ENCODE results near the gene MNAT1.

The MNAT1 gene

GRCh38 chr14:60915781-60916180 lies 181.2 kb downstream of the MNAT1 start:
- Histone ChIP-seq H3K27ac (ENCODE audit: poor library complexity, severe bottlenecking) (no peak overlapping the region), H3K4me3 (ENCODE audit: severe bottlenecking) (no peak overlapping the region), H3K36me3 (ENCODE audit: low read depth) (no peaks in the 10 kb centered on the region), H3K4me1 (ENCODE audit: insufficient read depth, poor library complexity, severe bottlenecking) (no peaks in the 10 kb centered on the region), H3K9me3 (ENCODE audit: severe bottlenecking) (no peaks in the 10 kb centered on the region), H3K27me3 (ENCODE audit: insufficient read depth, poor library complexity, severe bottlenecking) (no peaks in the 10 kb centered on the region)
- no peak for DNase-seq (ENCODE audit: low spot score)
- no peak for ATAC-seq (ENCODE audit: low read depth)
- no peak for TF ChIP-seq CTCF (IDR thresholded peaks at IDR 0.05; ENCODE audit: poor library complexity, severe bottlenecking)

GRCh38 chr14:60922050-60922449 lies 187.5 kb downstream of the MNAT1 start:
- ATAC-seq (ENCODE audit: low read depth) (peak; percentile 82), DNase-seq (ENCODE audit: low spot score) (no peak)

GRCh38 chr14:60925286-60925685 lies 190.7 kb downstream of the MNAT1 start:
- Histone ChIP-seq H3K9me3 (ENCODE audit: severe bottlenecking) (no peaks in the 10 kb centered on the region), H3K4me3 (ENCODE audit: severe bottlenecking) (no peak overlapping the region), H3K4me1 (ENCODE audit: insufficient read depth, poor library complexity, severe bottlenecking) (peaks cover 9% of the 10 kb centered on the region), H3K27me3 (ENCODE audit: insufficient read depth, poor library complexity, severe bottlenecking) (no peaks in the 10 kb centered on the region), H3K36me3 (ENCODE audit: low read depth) (no peaks in the 10 kb centered on the region), H3K27ac (ENCODE audit: poor library complexity, severe bottlenecking) (no peak overlapping the region)
- DNase-seq (ENCODE audit: low spot score): no peak
- ATAC-seq (ENCODE audit: low read depth): no peak
- TF ChIP-seq CTCF (IDR thresholded peaks at IDR 0.05; ENCODE audit: poor library complexity, severe bottlenecking): no peak

More at GRCh38 chr14:60922050-60922449, 187.5 kb downstream of the MNAT1 start:
- Histone ChIP-seq H3K27ac (ENCODE audit: poor library complexity, severe bottlenecking) (no peak overlapping the region), H3K4me3 (ENCODE audit: severe bottlenecking) (no peak overlapping the region), H3K9me3 (ENCODE audit: severe bottlenecking) (no peaks in the 10 kb centered on the region), H3K36me3 (ENCODE audit: low read depth) (no peaks in the 10 kb centered on the region), H3K4me1 (ENCODE audit: insufficient read depth, poor library complexity, severe bottlenecking) (peaks cover 9% of the 10 kb centered on the region), H3K27me3 (ENCODE audit: insufficient read depth, poor library complexity, severe bottlenecking) (no peaks in the 10 kb centered on the region)
- TF ChIP-seq CTCF (IDR thresholded peaks at IDR 0.05; ENCODE audit: poor library complexity, severe bottlenecking): no peak

GRCh38 chr14:60926002-60926401 lies 191.4 kb downstream of the MNAT1 start:
- DNase-seq (ENCODE audit: low spot score): no peak
- Histone ChIP-seq H3K9me3 (ENCODE audit: severe bottlenecking) (no peaks in the 10 kb centered on the region), H3K4me1 (ENCODE audit: insufficient read depth, poor library complexity, severe bottlenecking) (peaks cover 9% of the 10 kb centered on the region), H3K36me3 (ENCODE audit: low read depth) (no peaks in the 10 kb centered on the region), H3K27me3 (ENCODE audit: insufficient read depth, poor library complexity, severe bottlenecking) (no peaks in the 10 kb centered on the region), H3K4me3 (ENCODE audit: severe bottlenecking) (no peak overlapping the region), H3K27ac (ENCODE audit: poor library complexity, severe bottlenecking) (no peak overlapping the region)
- ATAC-seq (ENCODE audit: low read depth): no peak
- TF ChIP-seq CTCF (IDR thresholded peaks at IDR 0.05; ENCODE audit: poor library complexity, severe bottlenecking): no peak

- no peak for DNase-seq (ENCODE audit: low spot score)
Measured at GRCh38 chr14:60931218-60931617, 196.7 kb downstream of the MNAT1 start.

More at GRCh38 chr14:60931218-60931617, 196.7 kb downstream of the MNAT1 start:
- H3K4me3 ChIP-seq (ENCODE audit: severe bottlenecking): no peak overlapping the region
- no peak for TF ChIP-seq CTCF (IDR thresholded peaks at IDR 0.05; ENCODE audit: poor library complexity, severe bottlenecking)
- no peaks in the 10 kb centered on the region for H3K4me1 ChIP-seq (ENCODE audit: insufficient read depth, poor library complexity, severe bottlenecking)
- no peaks in the 10 kb centered on the region for H3K36me3 ChIP-seq (ENCODE audit: low read depth)
- no peak overlapping the region for H3K27ac ChIP-seq (ENCODE audit: poor library complexity, severe bottlenecking)
- peak; percentile 40; the same call in 1 of the 3 replicates for ATAC-seq (ENCODE audit: low read depth)
- H3K27me3 ChIP-seq (ENCODE audit: insufficient read depth, poor library complexity, severe bottlenecking): no peaks in the 10 kb centered on the region
- no peaks in the 10 kb centered on the region for H3K9me3 ChIP-seq (ENCODE audit: severe bottlenecking)

All from RWPE2 (cell line).